Measurements from ENCODE around the gene ANTXR2. TPM values are rescaled to one million over a fixed set of nuclear protein-coding genes. Genes with fewer than 3 reads are reported as not detected.
A peak's percentile ranks its signal among the peaks of the same experiment; 100 is the strongest.

ANTXR2 gene
- polyA plus RNA-seq, 3 donors = 4.6 to 49.3 (median 45.7) TPM

- 80 to 82% (median 81%) methylated on average over 1 of the region's 1 CpG for WGBS, 3 donors
- H3K27ac ChIP-seq (ENCODE audit: low read depth, low read length) = no peak overlapping the region
These were observed 21.2 kb upstream of the ANTXR2 start for GRCh38 chr4:80094191-80094590.

DNA sequence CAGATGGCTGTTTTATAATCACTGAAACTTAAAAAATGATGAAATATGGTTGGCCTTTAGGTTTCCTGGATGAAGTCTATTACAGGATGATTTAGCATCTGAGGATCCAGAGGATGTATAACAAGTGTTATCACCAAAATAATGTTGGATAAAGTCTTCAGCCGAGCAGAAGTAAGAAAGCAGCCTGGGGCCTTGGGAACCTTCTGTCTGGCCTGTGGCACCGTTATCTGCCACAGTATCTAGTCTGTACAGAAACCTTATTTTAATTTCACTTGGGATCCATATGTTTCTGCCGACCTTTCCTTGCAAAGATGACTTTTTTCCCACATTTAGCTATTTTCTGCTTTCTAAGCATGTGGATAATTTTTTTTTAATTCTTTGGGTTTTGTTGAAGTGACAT is 20.5 kb upstream of the ANTXR2 start:
- no peak overlapping the region for H3K27ac ChIP-seq (ENCODE audit: low read depth, low read length)
- 61 to 93% (median 83%) methylated on average over 3 of the region's 3 CpGs for WGBS, 3 donors

DNA sequence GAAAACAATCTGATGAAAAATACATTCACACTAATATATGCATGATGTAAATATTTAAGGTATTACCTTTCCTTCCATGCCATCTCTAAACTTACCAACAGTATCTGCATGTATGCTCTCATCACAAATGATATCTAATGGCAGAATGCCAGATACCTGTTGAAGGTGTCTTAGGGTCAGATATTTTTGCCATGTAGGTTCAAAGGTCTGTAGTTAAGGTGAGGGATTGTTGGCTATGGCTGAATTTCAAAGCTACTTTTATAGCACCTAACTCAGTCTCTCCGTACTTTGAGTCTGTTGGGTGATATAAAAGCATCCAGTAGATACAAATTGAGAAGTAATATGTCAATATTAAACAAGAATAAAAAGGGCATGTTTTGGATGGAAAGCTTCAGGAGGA is 19.8 kb upstream of the ANTXR2 start:
- H3K27ac ChIP-seq (ENCODE audit: low read depth, low read length) = no peak overlapping the region
- 66 to 96% (median 95%) methylated on average over 1 of the region's 1 CpG for WGBS, 3 donors

DNA sequence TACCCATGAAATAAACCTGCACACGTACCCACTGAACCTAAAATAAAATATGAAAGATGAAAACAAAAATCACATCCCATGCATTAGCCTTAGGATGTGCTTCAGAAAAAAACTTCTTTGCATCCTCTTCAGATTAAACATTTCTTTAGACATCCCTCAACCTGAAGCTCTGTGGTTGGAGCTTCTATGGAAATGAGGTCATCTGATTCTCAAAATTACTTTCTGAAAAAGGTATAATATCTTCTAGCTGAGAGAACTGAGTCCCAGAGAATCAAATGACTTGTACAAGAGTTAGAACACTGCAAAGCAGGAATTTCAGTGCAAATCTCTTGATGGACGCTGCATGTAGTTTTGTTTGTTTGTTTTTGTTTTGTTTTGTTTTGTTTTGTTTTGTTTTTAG is 19.1 kb upstream of the ANTXR2 start:
- H3K27ac ChIP-seq (ENCODE audit: low read depth, low read length) = no peak overlapping the region
- WGBS, 3 donors = 73 to 97% (median 92%) methylated on average over 2 of the region's 2 CpGs

DNA sequence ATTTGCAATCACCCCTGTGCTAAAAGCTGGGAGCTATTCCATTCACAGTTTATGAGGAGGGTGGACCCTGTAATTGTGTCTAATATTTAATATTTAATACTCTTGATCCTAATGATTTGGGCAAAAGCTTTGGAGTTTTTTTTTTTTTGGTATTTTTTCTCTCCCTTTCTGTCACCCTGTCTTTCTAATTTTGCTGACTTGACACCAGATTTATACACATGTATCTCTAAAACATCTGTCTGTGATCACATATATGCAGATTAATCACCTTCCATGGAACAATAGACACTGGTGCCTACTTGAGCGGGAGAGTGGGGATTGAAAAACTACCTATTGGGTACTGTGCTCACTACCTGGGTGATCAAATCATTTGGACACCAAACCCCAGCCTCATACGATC is 18.7 kb upstream of the ANTXR2 start:
- 88 to 98% (median 95%) methylated on average over 2 of the region's 2 CpGs for WGBS, 3 donors
- H3K27ac ChIP-seq (ENCODE audit: low read depth, low read length) = no peak overlapping the region

GRCh38 chr4:80091184-80091583 is 18.2 kb upstream of the ANTXR2 start:
- 71 to 82% (median 78%) methylated on average over 3 of the region's 3 CpGs for WGBS, 3 donors
- H3K27ac ChIP-seq (ENCODE audit: low read depth, low read length) = no peak overlapping the region

GRCh38 chr4:80090090-80090489 is 17.1 kb upstream of the ANTXR2 start:
- H3K27ac ChIP-seq (ENCODE audit: low read depth, low read length) = no peak overlapping the region
- WGBS, 3 donors = 75 to 95% (median 84%) methylated on average over 1 of the region's 1 CpG

GRCh38 chr4:80088471-80088870 is 15.4 kb upstream of the ANTXR2 start:
- no peak overlapping the region for H3K27ac ChIP-seq (ENCODE audit: low read depth, low read length)
- WGBS, 3 donors = 93 to 97% (median 94%) methylated on average over 1 of the region's 1 CpG

DNA sequence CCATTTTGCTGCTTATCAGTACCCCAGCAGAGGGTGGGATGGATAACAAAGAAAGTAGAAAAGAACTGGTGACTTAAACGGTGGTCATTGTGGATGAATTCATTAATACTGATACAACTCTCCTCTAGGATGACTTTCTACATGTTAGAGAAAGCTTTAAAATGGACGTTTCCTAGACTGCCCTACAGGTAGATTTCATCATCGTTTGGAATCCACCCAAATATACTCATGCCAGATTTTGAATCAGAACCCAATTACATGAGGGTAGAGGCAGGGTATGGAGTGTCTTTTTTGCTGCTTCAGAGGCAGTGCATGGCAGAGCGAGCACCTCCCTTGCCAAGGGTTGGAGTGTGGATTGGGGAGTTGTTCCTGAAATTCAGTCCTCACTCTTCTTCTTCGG is 13.3 kb upstream of the ANTXR2 start:
- no peak overlapping the region for H3K27ac ChIP-seq (ENCODE audit: low read depth, low read length)
- WGBS, 3 donors = 70 to 80% (median 78%) methylated on average over 5 of the region's 5 CpGs

- WGBS, 3 donors = 92 to 99% (median 97%) methylated on average over 3 of the region's 3 CpGs
- no peak overlapping the region for H3K27ac ChIP-seq (ENCODE audit: low read depth, low read length)
These were observed 12.1 kb upstream of the ANTXR2 start for GRCh38 chr4:80085081-80085480.

DNA sequence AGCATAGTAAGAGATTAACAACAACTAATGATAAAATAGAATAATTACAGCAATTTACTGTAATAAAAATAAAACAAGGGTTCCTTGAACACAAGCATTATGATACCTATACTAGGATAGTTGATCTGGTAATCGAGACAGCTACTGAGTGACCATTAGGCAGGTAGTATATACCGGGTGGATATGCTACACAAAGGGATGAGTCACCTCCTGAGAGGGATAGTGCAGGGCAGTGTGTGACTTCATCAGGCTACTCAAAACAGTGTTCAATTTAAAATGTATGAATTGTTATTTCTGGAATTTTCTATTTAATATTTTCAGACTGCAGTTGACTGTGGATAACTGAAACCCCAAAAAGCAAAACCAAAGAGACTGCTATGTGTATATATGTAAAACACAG is 9.7 kb upstream of the ANTXR2 start:
- no peak overlapping the region for H3K27ac ChIP-seq (ENCODE audit: low read depth, low read length)
- 90 to 94% (median 91%) methylated on average over 2 of the region's 2 CpGs for WGBS, 3 donors

DNA sequence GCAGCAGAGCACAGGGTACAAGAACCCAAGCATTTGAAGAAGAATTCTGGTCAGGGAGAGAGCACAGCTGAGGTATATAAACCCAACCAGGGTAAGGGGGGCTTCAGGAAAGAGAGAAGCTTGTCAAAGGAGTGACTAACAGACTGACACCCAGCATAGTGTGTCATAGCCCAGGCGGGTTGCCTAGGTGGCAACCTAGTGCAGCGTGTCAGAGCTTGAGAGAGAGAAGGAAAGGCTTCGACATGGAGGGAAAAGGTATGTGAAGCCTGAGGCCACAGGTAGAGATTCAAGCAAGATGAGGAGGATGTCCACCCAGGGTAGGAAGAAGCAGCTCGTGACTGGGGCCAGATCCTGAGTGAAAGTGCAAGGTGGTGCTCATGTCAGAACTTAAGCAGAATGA is 8.5 kb upstream of the ANTXR2 start:
- H3K27ac ChIP-seq (ENCODE audit: low read depth, low read length) = no peak overlapping the region
- WGBS, 3 donors = 71 to 94% (median 93%) methylated on average over 4 of the region's 4 CpGs

GRCh38 chr4:80079255-80079923 is 6.4 kb upstream of the ANTXR2 start:
- H3K27ac ChIP-seq (ENCODE audit: low read depth, low read length) = no peak overlapping the region
- WGBS, 3 donors = 63 to 86% (median 65%) methylated on average over 15 of the region's 15 CpGs

- WGBS, 3 donors = 75 to 80% (median 78%) methylated on average over 3 of the region's 3 CpGs
- no peak overlapping the region for H3K27ac ChIP-seq (ENCODE audit: low read depth, low read length)
These were observed 5.5 kb upstream of the ANTXR2 start for GRCh38 chr4:80078346-80079092.

GRCh38 chr4:80077639-80078038 is 4.6 kb upstream of the ANTXR2 start:
- whole genome bisulfite sequencing, 3 donors = 67 to 84% (median 70%) methylated on average over 5 of the region's 5 CpGs
- H3K27ac ChIP-seq (ENCODE audit: low read depth, low read length) = no peak overlapping the region

GRCh38 chr4:80076681-80077080 is 3.7 kb upstream of the ANTXR2 start:
- H3K27ac ChIP-seq (ENCODE audit: low read depth, low read length) = no peak overlapping the region

DNA sequence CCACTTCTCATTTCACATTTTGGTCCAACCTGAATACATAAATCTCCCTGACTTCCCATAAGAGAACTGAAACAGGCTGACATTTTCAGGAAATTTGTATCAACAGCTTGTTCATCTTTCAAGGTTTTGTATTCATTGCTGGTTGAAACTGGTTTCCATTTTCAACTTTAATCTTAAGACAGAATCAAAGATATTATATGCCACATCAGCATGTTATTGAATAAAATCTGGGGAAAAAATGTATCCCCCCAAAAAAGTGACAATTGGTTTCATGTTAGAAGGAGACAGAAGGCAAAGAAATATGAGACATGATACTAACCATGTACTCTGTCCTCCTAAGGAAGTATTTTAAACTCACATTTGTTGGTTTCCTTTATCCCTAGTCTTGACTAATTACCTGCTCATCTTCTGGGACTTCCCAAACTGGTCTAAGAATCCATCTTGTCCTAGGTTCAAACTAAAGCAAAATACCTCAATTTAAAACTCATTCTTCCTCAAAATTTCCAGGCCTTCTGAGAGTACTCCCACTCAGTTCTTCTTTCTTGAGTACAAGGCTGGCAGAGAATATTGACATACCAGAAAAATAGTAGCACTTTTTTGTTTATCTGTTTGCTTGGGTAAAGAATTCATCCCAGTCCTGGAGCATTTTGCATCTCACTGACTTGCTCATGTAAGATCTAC is 3.1 kb upstream of the ANTXR2 start:
- no peak overlapping the region for H3K27ac ChIP-seq (ENCODE audit: low read depth, low read length)

- H3K27ac ChIP-seq (ENCODE audit: low read depth, low read length) = no peak overlapping the region
These were observed 1.6 kb upstream of the ANTXR2 start for GRCh38 chr4:80074651-80075050.

DNA sequence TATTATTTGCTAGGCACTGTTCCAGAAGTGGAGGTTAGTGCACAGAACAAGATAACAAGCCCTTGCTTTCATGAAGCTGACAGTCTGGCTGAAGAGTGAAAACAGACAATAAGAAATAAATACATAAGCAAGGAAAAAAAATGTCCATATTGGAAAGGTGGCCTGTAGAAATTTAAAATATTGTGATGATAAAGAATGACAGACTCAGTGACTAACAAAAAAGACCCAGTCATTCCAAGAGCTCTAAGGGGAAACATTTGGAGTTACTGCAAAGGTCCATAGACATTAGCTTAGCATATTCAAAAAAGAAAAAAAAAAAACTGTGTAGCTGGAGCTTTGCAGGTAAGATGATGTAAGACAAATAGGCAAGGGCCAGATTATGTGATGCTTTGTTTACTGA is 1.0 kb upstream of the ANTXR2 start:
- no peak overlapping the region for H3K27ac ChIP-seq (ENCODE audit: low read depth, low read length)

DNA sequence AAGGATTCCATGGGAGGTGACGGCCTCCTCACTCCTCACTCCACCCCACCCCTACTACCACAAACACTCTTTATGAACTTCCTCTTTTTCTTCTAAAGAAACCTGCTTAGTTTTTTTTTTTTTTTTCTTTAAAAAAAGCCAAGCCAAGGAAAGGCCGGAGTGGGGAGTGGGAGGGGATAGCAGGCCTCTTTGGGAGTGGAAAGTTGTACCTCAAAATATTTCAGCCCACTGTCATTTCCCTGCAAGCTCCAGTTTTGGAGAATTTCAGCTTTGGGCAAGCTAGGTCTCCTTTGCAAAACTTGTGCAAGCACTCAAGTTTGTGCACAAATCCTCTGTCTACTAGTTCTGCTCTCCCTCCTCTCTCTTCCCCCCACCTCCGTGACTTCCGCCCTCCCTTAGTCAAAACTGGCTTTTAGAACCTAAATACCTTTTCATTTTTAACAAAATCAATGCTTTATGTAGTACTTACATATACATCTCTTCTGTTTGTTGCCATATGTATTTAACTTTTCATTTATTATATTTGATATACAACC is 512 bp upstream of the ANTXR2 start:
- WGBS, 3 donors = 17 to 70% (median 32%) methylated on average over 4 of the region's 4 CpGs

More for the DNA sequence above, 512 bp upstream of the ANTXR2 start:
- H3K27ac ChIP-seq (ENCODE audit: low read depth, low read length) = peak overlapping the region; percentile 26

Measured in adipose tissue (tissue), 3 donors.